Transverse colon (tissue), 4 donors: Measurements from ENCODE around the gene ZBTB40. TPM values are rescaled to one million over a fixed set of nuclear protein-coding genes. Genes with fewer than 3 reads are reported as not detected.

Source experiments
- DNase-seq: peaks from one replicate; pipeline ENCODE4 v3.0.0-alpha.2; 2019
- H3K27ac ChIP-seq, 4 donors: fragments of 200-600 bp; sonication (generic); 2 replicates each; pipeline ENCODE4 v1.5.1; 2016 to 2018; ENCODE audit warnings: inconsistent platforms in 4 of 4
- H3K27me3 ChIP-seq: fragments of 200-600 bp; sonication (generic); 2 replicates; pipeline ENCODE4 v1.5.1; 2017; ENCODE audit warnings: inconsistent platforms
- H3K36me3 ChIP-seq, 4 donors: fragments of 200-600 bp; sonication (generic); 2 replicates each; pipeline ENCODE4 v1.5.1; 2017 to 2019; ENCODE audit warnings: inconsistent platforms in 4 of 4
- H3K4me1 ChIP-seq, 4 donors: fragments of 200-600 bp; sonication (generic); 2 replicates each; pipeline ENCODE4 v1.5.1; 2017 to 2020; ENCODE audit warnings: inconsistent platforms in 4 of 4
- H3K4me3 ChIP-seq, 4 donors: fragments of 200-600 bp; sonication (generic); 1 replicate in 1 of 4; 2 replicates in 3 of 4; pipeline versions ENCODE4 v1.5.1 to v1.6.1; 2017 to 2019; ENCODE audit warnings: inconsistent platforms in 4 of 4
- H3K9me3 ChIP-seq, 2 donors: fragments of 200-600 bp; sonication (generic); 2 replicates each; pipeline ENCODE4 v1.5.1; 2017 to 2019; ENCODE audit warnings: inconsistent platforms in 2 of 2
- CTCF ChIP-seq, 5 experiments: fragments of 200-600 bp in 3 of 5; fragments of 450-650 bp in 2 of 5; sonication (generic) in 3 of 5; IDR thresholded peaks; 1 replicate in 2 of 5; 2 replicates in 3 of 5; pipeline ENCODE4 v1.5.1; 2016 to 2017; ENCODE audit warnings: antibody characterized with exemption in 5 of 5, inconsistent platforms in 3 of 5, mild to moderate bottlenecking in 2 of 5, moderate library complexity in 1 of 5
- EP300 ChIP-seq: sonication (generic); formaldehyde crosslinking; IDR thresholded peaks from one replicate; pipeline ENCODE4 v1.6.1; 2017; ENCODE audit warnings: antibody characterized with exemption, low read depth
- POLR2A ChIP-seq: fragments of 450-650 bp; IDR thresholded peaks from one replicate; pipeline ENCODE4 v1.6.1; 2016; ENCODE audit warnings: antibody characterized with exemption, mild to moderate bottlenecking, moderate library complexity
- POLR2AphosphoS5 ChIP-seq, 3 donors: sonication (generic); formaldehyde crosslinking; IDR thresholded peaks; one replicate each; pipeline ENCODE4 v1.6.1; 2016; ENCODE audit warnings: antibody characterized with exemption in 3 of 3
- WGBS, 2 donors: methylation state at CpG; one replicate each; pipeline ENCODE4 v1.1.5; 2018; ENCODE audit warnings: low coverage in 1 of 2; 5-methylcytosine and 5-hydroxymethylcytosine counted together
- in situ Hi-C, 4 donors: fragments of 200-750 bp; cut with MboI; loops; one replicate each; pipeline versions ENCODE4 v1.15.0 to v1.15.1; 2017; ENCODE audit warnings: low sequenced_read_pairs in 3 of 4, low pct_ligation_motif_present in 1 of 4, low pct_unique_long_range_greater_than_20kb in 1 of 4
- intact Hi-C: fragments of 100-400 bp; cut with DNase I; formaldehyde crosslinking; loops from one replicate; pipeline ENCODE4 v1.15.1; 2023; ENCODE audit warnings: low total_unique reads
- total RNA-seq, 4 donors: library from RNA; depleted of rRNA; stranded (reverse); fragments of >200 nt; gene quantifications; one replicate each; pipeline ENCODE4 v1.1.0, GENCODE V29; 2016

ZBTB40 gene
- total RNA-seq, 4 donors from 2014 or later: 17.7 to 30.3 (median 21.1) TPM

GRCh38 chr1:22540337-22540736 is 88.7 kb downstream of the ZBTB40 start:
- TF ChIP-seq POLR2AphosphoS5 (IDR thresholded peaks at IDR 0.05) (no peak), EP300 (no peak), POLR2A (no peak), CTCF (IDR thresholded peaks at IDR 0.05) (no peak)
- Histone ChIP-seq H3K4me1 (no peaks in the 10 kb centered on the region), H3K4me3 (no peak overlapping the region), H3K9me3 (no peaks in the 10 kb centered on the region), H3K27ac (no peak overlapping the region), H3K27me3 (peaks cover 15% of the 10 kb centered on the region), H3K36me3 (no peaks in the 10 kb centered on the region)
- WGBS, 2 donors: 52 to 61% methylated on average over 3 to 5 of the region's 5 CpGs
- intact Hi-C loops: no loop called here
- in situ Hi-C loops: no loop called here
- DNase-seq: no peak

GRCh38 chr1:22542886-22543285 is 91.2 kb downstream of the ZBTB40 start:
- no peak overlapping the region for H3K27ac ChIP-seq
- WGBS, 2 donors: 72% methylated on average over 9 of the region's 9 CpGs; no CpG with 5 or more reads in 1 of the 2 donors
- intact Hi-C loops: no loop called here
- no peaks in the 10 kb centered on the region for H3K4me1 ChIP-seq
- H3K4me3 ChIP-seq: no peak overlapping the region
- no peaks in the 10 kb centered on the region for H3K36me3 ChIP-seq
- peaks cover 25% of the 10 kb centered on the region for H3K27me3 ChIP-seq
- in situ Hi-C loops: no loop called here
- no peak for DNase-seq
- TF ChIP-seq POLR2A (no peak), CTCF (IDR thresholded peaks at IDR 0.05) (no peak), EP300 (no peak), POLR2AphosphoS5 (IDR thresholded peaks at IDR 0.05) (no peak)
- H3K9me3 ChIP-seq: no peaks in the 10 kb centered on the region

- WGBS, 2 donors: 80% methylated on average over 6 of the region's 6 CpGs; no CpG with 5 or more reads in 1 of the 2 donors
- no peak overlapping the region for H3K27ac ChIP-seq
- H3K9me3 ChIP-seq: no peaks in the 10 kb centered on the region
- H3K4me1 ChIP-seq: no peaks in the 10 kb centered on the region
- no peak overlapping the region for H3K4me3 ChIP-seq
- intact Hi-C loops: no loop called here
- H3K36me3 ChIP-seq: no peaks in the 10 kb centered on the region
- in situ Hi-C loops: no loop called here
- DNase-seq: no peak
- H3K27me3 ChIP-seq: peaks cover 33% of the 10 kb centered on the region
- TF ChIP-seq POLR2AphosphoS5 (IDR thresholded peaks at IDR 0.05) (no peak), CTCF (IDR thresholded peaks at IDR 0.05) (no peak), POLR2A (no peak), EP300 (no peak)
Measured at GRCh38 chr1:22543679-22544078, 92.0 kb downstream of the ZBTB40 start.

- no peak overlapping the region for H3K4me3 ChIP-seq
- TF ChIP-seq CTCF (IDR thresholded peaks at IDR 0.05) (no peak), POLR2A (no peak), POLR2AphosphoS5 (IDR thresholded peaks at IDR 0.05) (no peak), EP300 (no peak)
- 83 to 88% methylated on average over 6 to 12 of the region's 12 CpGs for WGBS, 2 donors
- in situ Hi-C loops: no loop called here
- no peaks in the 10 kb centered on the region for H3K36me3 ChIP-seq
- DNase-seq: no peak
- H3K27ac ChIP-seq: no peak overlapping the region
- no peaks in the 10 kb centered on the region for H3K9me3 ChIP-seq
- H3K4me1 ChIP-seq: no peaks in the 10 kb centered on the region
- H3K27me3 ChIP-seq: peaks cover 43% of the 10 kb centered on the region
- intact Hi-C loops: no loop called here
Measured at GRCh38 chr1:22544606-22545005, 93.0 kb downstream of the ZBTB40 start.
